ENCODE data around the gene TTYH2.

Gene TTYH2

GRCh38 chr17:74305865-74306654 is 92.7 kb downstream of the TTYH2 start:
- no peak for TF ChIP-seq GATA3 (IDR thresholded peaks at IDR 0.05; ENCODE audit: low read depth, low read length)
- no peak for TF ChIP-seq GATA2 (IDR thresholded peaks at IDR 0.05; ENCODE audit: low read depth, low read length)

- TF ChIP-seq GATA2 (IDR thresholded peaks at IDR 0.05; ENCODE audit: low read depth, low read length) (no peak), GATA3 (IDR thresholded peaks at IDR 0.05; ENCODE audit: low read depth, low read length) (no peak)
Observed at GRCh38 chr17:74307984-74308773, 94.8 kb downstream of the TTYH2 start.

- TF ChIP-seq GATA3 (IDR thresholded peaks at IDR 0.05; ENCODE audit: low read depth, low read length) (no peak), GATA2 (IDR thresholded peaks at IDR 0.05; ENCODE audit: low read depth, low read length) (no peak)
Observed at GRCh38 chr17:74309902-74310301, 96.5 kb downstream of the TTYH2 start.

Measured in SH-SY5Y (cell line).